Stimulated activated CD8-positive, alpha-beta memory T cell treated with anti-CD3 and anti-CD28 coated beads, Interleukin-15, amount 100 ng/mL, for 24 hours (primary cell): Measurements from ENCODE around the gene TGOLN2.
"Not testable (repeated sequence)": the region's sequence is repeated elsewhere in the genome, so short reads cannot be mapped to it uniquely, and the experiment has no call there.

Experiments used
- DNase-seq: peaks from one replicate; pipeline ENCODE4 v3.0.0-alpha.2; 2020; ENCODE audit warnings: low read depth

TGOLN2 gene

DNA sequence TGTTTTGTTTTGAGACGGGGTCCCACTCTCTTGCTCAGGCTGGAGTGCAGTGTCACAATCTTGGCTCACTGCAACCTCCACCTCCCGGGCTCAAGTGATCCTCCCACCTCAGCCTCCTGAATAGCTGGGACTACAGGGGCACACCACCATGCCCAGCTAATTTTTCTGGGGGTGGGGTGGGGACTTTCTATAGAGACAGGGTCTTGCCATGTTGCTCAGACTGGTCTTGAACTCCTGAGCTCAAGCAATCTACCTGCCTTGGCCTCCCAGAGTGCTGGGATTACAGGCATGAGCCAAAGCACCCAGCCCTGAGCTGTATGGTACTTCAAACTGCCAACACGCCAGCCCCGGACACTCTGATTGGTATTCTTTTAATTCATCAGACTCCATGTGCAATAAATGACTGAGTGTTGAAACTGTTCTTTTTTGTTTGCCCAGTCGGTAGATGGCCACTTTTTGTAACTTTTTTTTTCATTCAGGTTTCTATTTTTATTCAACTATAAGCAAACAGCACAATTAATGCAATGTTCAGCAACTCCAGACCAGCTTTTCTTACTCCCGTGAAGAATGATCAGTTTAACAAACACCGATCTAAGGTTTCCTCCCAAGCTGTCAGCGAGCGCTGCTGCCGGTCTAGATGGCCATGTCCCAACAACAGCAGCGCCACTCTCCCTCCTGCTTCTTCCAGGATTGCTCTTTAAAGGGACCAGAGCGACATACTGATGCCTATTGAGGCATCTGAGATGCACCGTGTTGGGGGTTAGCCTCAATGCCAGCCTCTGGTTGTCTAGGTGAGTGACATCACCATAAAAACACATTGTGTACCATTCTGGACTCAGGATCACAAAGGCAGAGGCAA, 12.5 kb upstream of the TGOLN2 start:
- DNase-seq: no peak

DNA sequence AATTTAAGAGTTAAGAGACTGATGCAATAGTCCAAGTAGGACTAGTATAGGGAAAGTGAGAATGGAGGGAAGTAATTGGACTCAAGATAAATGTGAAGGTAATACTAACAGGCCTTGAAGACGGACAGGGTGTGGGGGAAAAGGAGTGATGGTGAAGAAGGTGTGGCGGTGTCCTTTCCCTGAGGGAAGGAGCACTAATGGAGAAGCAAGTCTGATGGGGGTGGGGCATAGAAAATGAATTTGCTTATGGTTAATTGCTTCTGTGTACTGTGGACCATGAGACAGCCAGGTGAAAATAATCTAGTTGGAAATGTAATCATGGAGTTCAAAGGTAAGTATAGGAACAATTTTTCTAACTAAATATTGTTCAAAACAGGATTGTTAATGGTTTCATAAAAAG, 7.1 kb upstream of the TGOLN2 start:
- DNase-seq: no peak

DNA sequence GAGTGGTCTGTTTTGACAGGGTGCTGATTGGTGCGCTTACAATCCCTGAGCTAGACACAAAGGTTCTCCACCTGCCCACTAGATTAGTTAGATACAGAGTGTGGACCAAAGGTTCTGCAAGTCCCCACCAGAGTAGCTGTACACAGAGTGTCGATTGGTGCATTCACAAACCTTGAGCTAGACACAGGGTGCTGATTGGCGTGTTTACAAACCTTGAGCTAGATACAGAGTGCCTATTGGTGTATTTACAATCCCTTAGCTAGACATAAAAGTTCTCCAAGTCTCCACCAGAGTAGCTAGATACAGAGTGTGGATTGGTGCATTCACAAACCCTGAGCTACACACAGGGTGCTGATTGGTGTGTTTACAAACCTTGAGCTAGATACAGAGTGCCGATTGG, 6.1 kb upstream of the TGOLN2 start:
- not testable (repeated sequence) for DNase-seq

DNA sequence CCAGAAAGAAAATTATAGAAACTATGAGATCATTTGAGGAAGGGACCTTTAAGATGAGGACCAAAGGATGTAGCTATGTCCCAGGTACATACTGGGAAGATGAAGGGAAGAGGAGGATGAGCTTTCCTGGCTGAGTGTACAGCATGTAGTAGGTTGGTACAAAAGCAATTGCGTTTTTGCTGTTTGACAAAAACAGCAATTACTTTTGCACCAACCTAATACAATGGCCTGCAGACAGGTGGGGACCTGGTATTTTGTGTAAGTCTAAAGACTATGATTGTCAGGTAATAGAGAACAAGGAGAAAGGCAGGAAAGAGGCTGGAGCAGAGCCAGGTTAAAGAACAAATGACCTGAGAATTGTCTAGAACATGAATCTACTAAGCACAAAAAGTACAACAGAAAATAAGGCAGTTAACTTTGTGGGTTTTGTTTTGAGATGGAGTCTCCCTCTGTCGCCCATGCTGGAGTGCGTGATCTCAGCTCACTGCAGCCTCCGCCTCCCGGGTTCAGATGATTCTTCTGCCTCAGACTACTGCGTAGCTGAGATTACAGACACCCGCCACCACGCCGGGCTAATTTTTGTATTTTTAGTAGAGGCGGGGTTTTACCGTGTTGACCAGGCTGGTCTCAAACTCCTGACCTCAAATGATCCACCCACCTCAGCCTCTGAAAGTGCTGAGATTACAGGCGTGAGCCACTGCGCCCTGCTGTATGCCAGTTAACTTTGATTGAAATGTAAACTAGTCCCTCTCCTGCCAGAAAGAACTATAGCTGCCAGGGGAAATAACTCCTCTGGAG, 3.2 kb upstream of the TGOLN2 start:
- no peak for DNase-seq

DNA sequence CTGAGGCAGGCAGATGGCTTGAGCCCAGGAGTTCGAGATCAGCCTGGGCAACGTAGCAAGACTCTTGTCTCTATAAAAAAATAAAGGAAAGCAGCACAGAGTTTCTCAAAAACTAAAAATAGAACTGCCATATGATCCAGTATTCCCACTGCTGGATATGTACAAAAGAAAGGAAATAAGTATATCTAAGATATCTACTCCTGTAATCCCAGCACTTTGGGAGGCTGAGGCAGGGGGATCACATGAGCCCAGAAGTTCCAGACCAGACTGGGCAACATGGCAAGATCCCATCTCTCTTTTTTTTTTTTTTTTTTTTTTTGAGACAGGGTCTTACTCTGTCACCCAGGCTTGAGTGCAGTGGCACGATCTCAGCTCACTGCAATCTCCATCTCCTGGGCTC, 1.9 kb upstream of the TGOLN2 start:
- DNase-seq: not testable (repeated sequence)

DNA sequence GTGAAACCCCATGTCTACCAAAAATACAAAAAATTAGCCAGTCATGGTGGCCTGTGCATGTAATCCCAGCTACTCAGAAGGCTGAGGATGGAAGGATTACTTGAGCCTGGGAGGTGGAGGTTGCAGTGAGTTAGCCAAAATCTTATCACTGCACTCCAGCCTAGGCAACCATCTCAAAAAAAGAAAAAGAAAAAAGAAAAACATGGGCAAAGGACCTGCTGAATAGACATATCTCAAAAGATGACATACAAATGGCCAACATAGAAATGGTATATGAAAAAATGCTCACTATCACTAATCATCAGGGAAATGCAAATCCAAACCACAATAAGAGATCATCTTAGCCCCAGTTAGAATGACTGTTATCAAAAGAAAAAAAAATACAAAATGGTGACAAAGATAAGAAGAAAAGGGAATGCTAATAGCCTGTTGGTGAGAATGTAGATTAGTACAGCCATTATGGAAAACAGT, 1.4 kb upstream of the TGOLN2 start:
- DNase-seq: no peak

DNA sequence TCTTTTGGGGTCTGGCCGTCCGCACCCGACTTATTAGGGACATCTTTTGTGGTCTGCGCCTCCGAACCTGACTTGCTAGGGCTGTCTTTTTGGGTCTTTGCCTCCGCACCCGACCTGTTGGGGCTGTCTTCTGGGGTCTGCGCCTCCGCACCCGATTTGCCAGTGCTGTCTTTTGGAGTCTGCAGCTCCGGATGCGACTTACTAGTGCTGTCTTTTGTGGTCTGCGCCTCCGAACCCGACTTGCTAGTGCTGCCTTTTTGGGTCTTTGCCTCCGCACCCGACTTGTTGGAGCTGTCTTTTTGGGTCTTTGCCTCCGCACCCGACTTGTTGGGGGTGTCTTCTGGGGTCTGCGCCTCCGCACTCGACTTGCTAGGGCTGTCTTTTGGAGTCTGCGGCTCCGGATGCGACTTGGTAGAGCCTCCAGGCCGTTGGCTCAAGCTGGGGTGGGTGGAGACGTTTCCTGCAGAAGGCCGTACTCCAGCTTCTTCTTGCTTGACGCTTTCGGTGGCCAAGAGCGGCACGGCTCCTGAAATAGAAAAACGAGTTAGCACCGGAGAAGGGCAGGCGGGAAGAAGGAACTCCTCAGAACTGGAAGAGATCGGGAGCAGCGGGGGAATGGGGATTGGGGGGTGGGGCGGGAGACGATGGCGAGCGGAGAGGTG, 498 bp downstream of the TGOLN2 start:
- peak; percentile 29 for DNase-seq

DNA sequence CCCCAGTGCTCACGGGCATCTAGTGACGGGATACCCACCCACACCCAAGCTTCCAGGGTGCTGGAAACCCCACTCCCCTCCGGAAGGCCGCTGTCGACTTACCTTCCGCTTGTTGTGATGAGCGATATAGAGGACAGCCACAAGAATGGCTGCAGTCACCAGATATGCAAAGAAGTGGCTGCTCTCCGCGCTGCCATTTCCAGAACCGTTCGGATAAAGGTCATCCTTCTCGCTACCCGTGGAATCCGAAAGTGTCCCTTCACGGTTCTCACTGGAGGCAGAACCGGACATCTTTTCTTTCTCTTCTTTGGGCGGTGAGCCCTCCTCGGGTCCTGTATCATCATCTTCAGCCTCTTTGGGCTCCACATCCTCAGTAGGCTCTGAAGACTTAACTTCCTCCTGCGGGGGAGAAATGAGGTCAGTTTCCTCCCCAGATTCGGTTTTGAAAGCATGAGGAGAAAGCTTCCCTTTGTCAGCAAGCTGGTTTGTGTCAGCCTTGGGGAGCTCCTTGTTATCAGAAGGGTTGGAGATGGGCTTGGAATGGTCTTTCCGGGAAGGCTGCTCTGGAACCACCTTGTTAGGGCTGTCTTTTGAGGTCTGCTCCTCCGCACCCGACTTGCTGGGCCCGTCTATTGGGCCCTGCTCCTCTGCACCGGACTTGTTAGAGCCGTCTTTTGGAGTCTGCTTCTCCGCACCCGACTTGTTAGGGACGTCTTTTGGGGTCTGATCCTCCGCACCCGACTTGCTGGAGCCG, 1.2 kb downstream of the TGOLN2 start:
- no peak for DNase-seq

DNA sequence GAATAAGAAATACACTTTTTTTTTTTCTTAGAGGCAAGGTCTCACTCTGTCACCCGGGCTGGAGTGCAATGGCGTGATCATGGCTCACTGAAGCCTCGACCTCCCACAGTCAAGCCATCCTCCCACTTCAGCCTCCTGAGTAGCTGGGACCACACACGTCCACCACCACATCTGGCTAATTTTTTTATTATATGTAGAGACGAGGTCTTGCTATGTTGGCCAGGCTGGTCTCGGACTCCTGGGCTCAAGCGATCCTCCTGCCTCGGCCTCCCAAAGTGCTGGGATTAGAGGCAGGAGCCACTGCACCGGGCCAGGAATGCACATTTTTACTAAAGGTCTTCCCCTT, 2.4 kb downstream of the TGOLN2 start:
- no peak for DNase-seq

DNA sequence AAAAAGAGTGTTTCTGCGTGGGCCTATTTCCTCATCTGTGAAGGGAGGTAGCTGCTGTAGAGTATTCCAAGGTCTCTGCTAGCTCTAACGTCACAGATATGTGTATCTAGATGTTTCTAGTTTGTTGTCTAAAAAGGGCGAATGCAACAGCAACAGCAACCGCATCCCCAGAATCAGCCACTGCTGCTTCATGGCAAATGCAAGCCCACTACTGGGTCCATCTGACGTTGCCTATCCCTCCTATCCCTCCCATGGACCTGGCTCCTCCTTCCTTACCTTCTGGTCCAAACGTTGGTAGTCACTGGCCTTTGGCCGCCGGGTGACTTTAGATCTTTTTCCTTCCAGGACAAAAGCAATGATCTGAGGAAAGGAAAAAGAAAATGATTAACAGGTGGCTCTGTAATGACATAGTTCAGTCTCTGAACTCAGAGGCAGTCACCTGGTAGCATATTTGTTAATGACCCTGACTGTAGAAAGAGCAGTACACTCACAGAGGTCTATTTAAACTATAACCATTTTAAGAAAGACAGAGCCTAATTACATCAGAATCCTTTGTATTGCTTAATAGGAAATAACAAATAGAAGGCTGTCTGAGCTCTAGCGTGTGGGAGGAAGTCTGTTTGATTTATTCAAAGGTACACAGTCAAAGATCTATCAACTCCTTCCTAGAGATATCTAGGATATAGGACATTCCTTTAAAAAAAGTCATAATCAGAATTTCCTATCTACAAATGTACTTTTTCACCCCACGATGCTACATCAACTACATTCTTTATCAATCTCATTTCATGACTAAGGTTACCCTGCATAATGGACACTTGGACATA, 2.9 kb downstream of the TGOLN2 start:
- no peak for DNase-seq

DNA sequence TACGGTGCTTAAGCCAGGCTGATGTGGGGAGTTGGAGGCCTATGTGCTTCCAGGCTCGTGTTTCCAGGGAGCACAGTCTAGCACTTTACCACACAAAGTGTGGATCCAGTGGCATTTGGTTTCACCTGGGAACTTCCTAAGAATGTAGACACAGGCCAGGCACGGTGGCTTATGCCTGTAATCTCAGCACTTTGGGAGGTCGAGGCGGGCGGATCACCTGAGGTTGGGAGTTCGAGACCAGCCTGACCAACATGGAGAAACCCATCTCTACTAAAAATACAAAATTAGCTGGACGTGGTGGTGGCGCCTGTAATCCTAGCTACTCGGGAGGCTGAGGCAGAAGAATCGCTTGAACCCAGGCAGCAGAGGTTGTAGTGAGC, 3.8 kb downstream of the TGOLN2 start:
- not testable (repeated sequence) for DNase-seq

DNA sequence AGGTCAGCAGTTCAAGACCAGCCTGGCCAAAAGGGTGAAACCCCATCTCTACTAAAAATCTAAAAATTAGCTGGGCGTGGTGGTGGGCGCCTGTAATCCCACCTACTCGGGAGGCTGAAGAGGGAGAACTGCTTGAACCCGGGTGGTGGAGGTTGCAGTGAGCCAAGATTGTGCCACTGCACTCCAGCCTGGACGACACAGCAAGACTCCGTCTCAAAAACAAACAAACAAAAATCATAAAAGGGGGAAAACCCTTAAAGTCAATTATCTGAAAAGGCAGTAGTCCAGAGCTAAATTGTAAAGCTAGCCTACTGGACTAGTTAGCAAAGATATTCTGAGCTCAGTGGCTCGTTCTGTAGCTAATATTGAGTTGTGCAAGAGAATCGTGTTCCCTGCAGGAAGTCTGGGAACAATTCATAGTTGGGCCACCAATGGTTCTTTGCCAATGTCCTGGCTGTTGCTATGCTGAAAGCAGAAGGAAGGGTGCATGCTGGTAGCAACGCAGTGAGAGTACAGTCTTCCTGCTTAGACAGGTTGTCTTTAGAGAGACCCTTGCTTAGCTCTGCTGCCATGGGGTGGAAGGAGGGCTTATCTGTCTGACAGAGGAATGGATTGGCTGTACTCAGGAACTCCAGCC, 4.3 kb downstream of the TGOLN2 start:
- DNase-seq: no peak

DNA sequence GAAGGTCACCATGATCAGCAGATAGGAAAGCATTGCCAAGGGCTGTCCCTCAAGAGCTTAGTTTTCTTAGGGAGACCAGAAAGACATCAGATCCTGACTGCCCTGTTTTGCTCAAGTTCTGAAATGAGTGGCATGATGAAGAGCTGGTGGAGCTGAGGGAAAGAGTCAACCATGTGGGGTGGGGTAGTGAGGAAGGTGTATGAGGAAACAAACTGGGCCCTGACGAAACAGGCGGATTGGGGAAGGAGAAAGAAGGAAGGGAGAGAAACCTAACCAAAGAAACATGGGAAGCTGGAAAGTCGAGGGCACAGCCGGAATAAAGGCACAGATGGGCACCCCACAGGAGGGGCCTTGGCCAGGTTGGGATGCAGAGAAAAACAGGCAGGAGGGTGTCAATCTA, 8.0 kb downstream of the TGOLN2 start:
- DNase-seq: no peak

DNA sequence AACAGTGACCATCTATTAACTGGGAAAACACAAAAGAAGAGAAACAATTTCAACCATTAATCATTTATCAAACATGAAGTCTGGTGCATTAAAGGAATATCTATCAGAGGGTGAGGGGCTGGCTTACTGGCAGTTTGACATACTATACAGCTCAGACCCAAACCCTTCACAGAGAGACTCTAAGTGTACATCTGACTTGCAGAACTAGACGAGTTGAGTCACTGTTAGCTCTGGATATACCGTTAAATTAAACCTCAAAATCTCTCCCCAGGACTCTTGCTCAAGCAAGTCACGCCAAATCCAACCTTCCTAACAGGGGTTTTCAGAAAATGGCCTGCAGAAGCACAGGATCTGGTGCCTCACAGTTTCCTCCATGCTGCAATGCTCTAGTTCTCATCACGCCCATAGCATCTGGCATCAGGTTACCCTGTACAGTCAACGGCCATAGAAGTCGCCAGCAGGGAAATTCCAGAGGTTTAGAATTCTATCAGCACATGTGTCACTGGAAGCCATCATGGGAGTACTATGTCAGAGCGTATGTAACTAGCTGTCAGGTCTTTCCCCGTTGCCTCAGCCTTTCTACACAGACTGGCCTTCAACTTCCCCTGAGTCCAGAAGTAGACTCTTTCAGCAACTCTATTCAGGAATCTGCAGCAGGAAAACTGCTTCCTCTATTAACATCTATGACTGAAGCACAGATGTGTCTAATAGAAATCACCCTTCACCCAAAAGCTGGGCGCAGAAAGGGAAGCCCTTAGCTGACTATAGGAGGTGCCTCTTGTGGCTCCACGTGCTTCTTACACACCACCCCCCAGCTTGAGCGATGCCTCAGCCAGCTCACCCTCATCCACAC, 9.3 kb downstream of the TGOLN2 start:
- DNase-seq: no peak

DNA sequence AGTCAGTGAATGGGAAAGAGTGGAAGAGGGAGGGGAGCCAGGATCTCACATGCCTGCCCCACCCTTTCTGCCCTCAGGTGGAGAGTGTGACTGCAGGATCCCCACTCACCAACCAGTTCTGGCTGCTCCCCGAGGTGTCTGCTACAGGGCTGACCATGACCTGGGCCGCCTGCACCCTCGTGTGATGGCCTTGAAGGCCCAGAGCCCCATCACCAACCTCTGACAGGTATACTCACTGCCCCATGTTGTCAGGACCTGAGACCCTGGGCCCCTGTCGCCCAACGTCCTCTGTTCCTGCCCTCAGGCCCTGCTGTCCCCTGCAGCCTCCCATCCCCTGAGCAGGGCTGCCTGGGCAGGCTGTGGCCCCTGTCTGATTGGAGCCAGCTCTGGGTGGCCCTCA, 11.9 kb downstream of the TGOLN2 start:
- DNase-seq: not testable (repeated sequence)

DNA sequence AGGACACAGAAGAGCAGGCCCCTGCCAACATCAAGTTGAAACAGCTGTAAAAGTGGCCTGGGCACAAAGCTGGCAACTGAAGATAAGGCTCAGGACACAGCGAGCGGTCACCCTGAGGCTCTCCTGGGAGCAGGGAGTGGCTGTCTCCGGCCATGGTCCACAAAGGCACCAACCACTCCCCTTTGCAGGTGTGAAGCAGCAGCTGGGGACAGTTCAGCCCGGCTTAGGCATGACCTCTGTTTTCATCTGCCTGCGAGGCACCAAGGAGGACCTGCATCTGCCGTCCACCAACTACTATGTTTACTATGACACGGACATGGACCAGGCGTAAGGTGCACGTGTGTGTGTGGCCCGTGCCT, 12.9 kb downstream of the TGOLN2 start:
- DNase-seq: no peak

DNA sequence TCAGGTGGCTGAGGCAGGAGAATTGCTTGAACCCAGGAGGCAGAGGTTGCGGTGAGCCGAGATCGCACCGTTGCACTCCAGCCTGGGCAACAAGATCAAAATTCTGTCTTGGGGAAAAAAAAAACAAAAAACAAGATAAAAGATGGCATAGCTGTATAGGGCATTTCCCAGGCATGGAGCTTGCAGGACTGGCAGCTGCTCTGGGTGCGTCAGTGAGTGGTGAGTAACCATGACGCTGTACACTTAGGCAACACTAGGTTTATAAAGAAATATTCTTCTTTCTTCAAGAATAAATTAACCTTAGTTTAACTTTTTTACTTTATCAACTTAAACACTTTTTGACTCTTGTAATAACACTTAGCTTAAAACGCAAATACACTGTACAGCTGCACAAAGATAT, 15.4 kb downstream of the TGOLN2 start:
- DNase-seq: no peak

DNA sequence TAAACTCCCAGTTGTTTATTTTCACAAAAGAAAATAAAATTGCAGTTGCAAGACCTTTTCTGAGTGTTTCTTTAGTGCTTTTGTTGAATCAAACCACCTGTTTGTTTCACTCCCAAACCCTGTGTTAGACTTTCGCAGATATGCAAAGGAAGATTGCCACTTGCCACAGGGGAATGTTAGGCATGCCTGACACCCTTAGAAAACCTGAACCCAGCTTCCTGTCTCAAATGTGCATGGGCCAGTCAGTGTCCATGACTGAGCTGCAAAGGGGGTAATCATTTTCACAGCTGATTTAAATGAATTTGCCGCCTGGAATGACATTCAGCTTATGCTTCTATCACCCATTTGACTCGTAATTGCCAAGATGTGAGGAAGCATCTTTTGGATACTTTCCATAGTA, 17.5 kb downstream of the TGOLN2 start:
- DNase-seq: no peak

DNA sequence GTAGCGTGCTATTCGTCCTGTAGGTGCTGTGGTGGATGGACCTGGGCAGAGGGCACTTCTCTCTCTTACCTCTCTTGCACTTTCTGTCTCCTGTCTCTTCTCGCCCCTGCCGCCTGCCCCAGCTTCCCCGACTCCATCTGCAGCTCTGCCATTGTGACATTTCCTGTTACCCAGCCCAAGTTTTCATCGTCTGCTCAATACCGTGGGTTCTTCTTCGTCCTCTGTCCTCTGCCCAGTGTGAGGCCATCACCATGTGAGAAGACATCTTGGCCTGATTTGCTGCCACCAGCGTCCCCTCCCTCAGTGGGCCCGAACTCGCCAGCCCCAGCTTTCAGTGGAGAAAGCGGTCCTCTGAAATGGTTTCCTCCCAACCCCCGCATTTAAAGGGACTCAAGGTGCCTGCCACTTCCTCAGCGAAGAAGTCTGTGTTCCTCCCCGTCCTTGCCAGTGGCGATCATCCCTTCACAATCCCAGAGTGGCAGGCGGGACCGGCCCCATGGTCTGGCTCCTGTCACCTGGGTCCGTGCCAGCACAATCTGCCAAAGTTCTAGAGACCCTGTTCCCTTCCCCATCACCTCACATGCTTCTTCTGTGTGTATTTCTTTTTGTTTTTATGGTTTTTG, 18.0 kb downstream of the TGOLN2 start:
- DNase-seq: no peak
